Esophagus (tissue), 2 donors: Measurements from ENCODE around the gene ZNRD2. TPM values are rescaled to one million over a fixed set of nuclear protein-coding genes. Genes with fewer than 3 reads are reported as not detected.

ENCODE experiments used
- H3K27ac ChIP-seq, 2 donors: one replicate each; pipeline ENCODE4 v1.5.1; 2013; ENCODE audit warnings: low read depth in 2 of 2, mild to moderate bottlenecking in 2 of 2, inconsistent platforms in 1 of 2, low read length in 1 of 2, moderate library complexity in 1 of 2
- H3K27me3 ChIP-seq, 2 donors: one replicate each; pipeline ENCODE4 v1.6.1; 2013; ENCODE audit warnings: low read length in 2 of 2, control low read depth in 1 of 2, mild to moderate bottlenecking in 1 of 2; ENCODE audit not compliant: insufficient read depth in 2 of 2, control insufficient read depth in 1 of 2
- H3K36me3 ChIP-seq, 2 donors: one replicate each; pipeline ENCODE4 v1.6.1; 2013; ENCODE audit warnings: low read length in 1 of 2; ENCODE audit not compliant: control insufficient read depth in 2 of 2, insufficient read depth in 2 of 2
- H3K4me1 ChIP-seq, 2 donors: one replicate each; pipeline ENCODE4 v1.6.1; 2013; ENCODE audit warnings: low read length in 1 of 2; ENCODE audit not compliant: control insufficient read depth in 2 of 2, insufficient read depth in 2 of 2
- H3K4me3 ChIP-seq, 2 donors: one replicate each; pipeline ENCODE4 v1.5.1; 2013; ENCODE audit warnings: low read length in 2 of 2, mild to moderate bottlenecking in 2 of 2, low read depth in 1 of 2, moderate library complexity in 1 of 2
- H3K9me3 ChIP-seq, 2 donors: one replicate each; pipeline ENCODE4 v1.6.1; 2013; ENCODE audit warnings: mild to moderate bottlenecking in 2 of 2, low read depth in 1 of 2, low read length in 1 of 2, moderate library complexity in 1 of 2; ENCODE audit not compliant: control insufficient read depth in 2 of 2, insufficient read depth in 1 of 2
- WGBS, 2 donors: extraction: QIAGEN DNeasy Blood & Tissue Kit; methylation state at CpG; one replicate each; pipeline ENCODE4 v1.1.7; 2013; 5-methylcytosine and 5-hydroxymethylcytosine counted together
- polyA plus RNA-seq, 2 donors: library from polyadenylated mRNA; stranded (reverse); fragments of 200-250 nt; gene quantifications; one replicate each; pipeline ENCODE4 v1.2.3, GENCODE V29; 2013
- donor health status: healthy with polysubstance abuse.
- donor health status: Bipolar disorder and iron deficiency.

The ZNRD2 gene
- polyA plus RNA-seq, 2 donors = 38.9 to 52.1 TPM

DNA sequence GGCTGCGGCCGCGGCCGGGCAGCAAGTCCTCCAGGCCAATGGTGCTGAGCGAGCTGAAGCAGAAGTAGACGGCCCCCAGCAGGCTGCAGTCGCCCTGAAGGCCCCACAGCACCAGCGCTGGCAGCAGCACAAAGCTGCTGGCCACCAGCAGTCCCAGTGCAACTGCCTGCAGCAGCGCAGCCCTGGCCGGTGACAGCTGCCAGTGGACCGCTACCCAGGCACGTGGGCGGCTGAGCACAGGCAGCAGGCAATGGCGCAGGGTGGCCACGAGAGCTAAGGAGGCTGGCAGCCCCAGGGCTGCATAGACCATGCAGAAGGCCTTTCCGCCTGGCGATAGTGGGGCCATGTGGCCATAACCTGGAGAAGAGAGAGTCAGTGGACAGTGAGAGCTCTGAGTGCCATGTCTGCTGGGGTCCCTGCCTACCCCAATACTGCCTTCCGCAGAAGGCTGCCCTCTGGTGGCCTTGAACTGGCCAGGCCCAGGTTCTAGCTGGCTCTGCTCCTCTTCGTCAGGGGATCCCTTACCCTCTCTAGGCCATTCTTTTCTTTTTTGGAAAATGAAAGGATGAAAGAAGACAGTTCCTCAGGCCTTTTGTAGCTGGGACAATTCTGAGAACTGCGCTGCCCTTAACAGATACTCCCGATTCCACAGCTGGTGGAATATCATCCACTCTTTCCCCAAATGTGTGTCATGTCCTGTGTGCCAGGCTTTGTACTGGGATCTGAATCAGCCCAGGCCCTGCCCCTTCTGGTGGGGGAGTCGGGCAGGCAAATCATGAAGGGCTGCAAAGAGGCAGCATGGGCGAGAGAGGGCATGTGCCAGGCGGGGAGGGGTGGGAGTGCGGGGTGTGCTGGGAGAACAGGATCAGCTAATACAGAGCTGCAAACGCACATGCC is 23.5 kb downstream of the ZNRD2 start:
- Histone ChIP-seq H3K9me3 (no peaks in the 10 kb centered on the region), H3K4me3 (no peak overlapping the region), H3K27ac (peak overlapping the region; percentile 16 to 79), H3K27me3 (no peaks in the 10 kb centered on the region), H3K36me3 (peaks cover 12 to 33% of the 10 kb centered on the region in 2 donors), H3K4me1 (peaks cover 10 to 32% of the 10 kb centered on the region in 2 donors)
- WGBS, 2 donors = 60 to 73% methylated on average over 26 of the region's 26 CpGs

DNA sequence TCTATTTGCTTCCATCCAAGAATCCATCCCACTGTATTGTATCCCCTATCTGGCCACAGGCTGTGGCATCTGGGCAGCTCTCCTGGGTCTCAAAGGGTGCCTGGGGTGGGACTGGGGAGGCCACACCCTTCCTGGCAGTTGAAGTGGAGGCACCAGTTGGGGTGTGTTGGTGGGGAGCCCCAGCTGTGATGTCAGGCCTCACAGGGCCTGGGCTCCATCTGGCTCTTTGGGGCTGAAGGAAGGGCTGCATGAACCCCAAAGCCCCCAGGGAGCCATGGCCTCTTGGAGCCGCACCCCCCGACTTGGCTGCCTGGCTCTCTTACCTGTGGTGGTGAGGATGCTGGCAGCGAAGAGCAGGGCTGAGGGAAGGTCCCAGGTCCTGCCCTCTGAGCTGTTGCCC is 24.9 kb downstream of the ZNRD2 start:
- Histone ChIP-seq H3K9me3 (no peaks in the 10 kb centered on the region), H3K27ac (peak overlapping the region in 1 of 2 donors; percentile 81), H3K4me3 (peak overlapping the region in 1 of 2 donors; percentile 10), H3K36me3 (peaks cover 13 to 36% of the 10 kb centered on the region in 2 donors), H3K27me3 (no peaks in the 10 kb centered on the region), H3K4me1 (peaks cover 10 to 32% of the 10 kb centered on the region in 2 donors)
- WGBS, 2 donors = 48 to 49% methylated on average over 3 of the region's 3 CpGs

DNA sequence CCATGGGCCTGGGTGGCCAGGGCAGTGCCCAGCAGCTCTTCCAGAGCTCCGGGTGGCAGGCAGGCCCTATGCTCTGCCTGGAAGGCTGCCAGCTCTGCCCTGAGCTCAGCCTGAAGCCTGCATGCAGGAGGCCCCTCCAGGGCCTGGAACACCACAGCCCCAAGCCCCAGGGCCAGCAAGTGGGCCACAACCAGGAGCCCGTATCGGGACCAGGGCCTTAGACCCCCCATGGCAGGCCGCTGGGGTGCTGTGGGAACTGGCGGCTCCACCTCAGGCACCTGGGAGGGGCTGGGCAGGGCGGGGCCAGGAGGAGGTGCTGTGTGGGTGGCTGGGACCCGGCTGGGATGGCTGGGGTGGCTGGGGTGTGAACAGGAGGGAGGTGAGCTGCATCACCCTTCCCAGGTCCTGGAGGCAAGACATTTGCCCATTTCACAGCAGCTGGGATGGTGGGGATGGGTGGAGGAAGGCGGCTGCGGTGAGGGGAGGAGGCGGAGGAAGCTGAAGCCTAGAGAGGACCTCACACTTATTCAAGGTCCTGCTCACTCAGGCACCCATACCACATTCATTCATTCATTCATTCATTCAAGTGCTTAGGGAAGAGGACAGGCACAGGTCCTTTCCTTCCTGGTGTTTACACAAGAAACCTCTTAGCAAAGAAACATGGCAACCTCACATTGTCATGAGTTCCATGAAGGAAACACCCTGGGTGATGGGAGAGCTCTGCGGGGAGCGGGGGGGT is 25.4 kb downstream of the ZNRD2 start, which contains the start of gene KCNK7:
KCNK7 (minus strand) TSS at position 258 of the 739 bp plus-strand sequence; CDS start at position 230, 28 bp downstream.
- H3K9me3 ChIP-seq = no peaks in the 10 kb centered on the region
- peaks cover 10 to 32% of the 10 kb centered on the region in 2 donors for H3K4me1 ChIP-seq
- H3K36me3 ChIP-seq = peaks cover 13 to 33% of the 10 kb centered on the region in 2 donors
- peak within 1 kb of the TSS in 1 of 2 donors; percentile 10 for H3K4me3 ChIP-seq
- H3K27ac ChIP-seq = peak within 1 kb of the TSS in 1 of 2 donors; percentile 81
- no peaks in the 10 kb centered on the region for H3K27me3 ChIP-seq
- WGBS, 2 donors = 52 to 54% methylated on average over 12 of the region's 12 CpGs

DNA sequence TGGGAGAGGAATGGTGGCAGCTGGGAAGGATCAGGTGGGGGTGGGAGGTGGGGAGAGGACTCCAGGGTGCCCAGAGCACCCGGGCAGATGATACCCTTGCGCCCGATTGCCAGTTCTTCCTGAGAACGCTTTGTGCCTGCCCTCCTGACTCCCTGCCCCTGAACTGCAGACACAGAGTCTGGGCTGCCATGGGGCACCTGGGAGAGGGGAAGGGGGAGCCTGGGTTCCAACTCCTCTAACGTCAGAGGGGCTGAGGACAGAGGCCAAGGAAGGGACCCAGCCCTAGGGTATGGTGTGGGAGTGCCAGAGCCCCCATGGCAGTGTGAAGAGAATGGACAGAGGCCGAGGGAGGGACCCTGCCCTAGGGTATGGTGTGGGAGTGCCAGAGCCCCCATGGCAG is 26.2 kb downstream of the ZNRD2 start:
- Histone ChIP-seq H3K36me3 (peaks cover 13 to 33% of the 10 kb centered on the region in 2 donors), H3K27ac (no peak overlapping the region), H3K4me3 (no peak overlapping the region), H3K9me3 (no peaks in the 10 kb centered on the region), H3K4me1 (peaks cover 10 to 32% of the 10 kb centered on the region in 2 donors), H3K27me3 (no peaks in the 10 kb centered on the region)
- 75 to 78% methylated on average over 6 of the region's 6 CpGs for WGBS, 2 donors

DNA sequence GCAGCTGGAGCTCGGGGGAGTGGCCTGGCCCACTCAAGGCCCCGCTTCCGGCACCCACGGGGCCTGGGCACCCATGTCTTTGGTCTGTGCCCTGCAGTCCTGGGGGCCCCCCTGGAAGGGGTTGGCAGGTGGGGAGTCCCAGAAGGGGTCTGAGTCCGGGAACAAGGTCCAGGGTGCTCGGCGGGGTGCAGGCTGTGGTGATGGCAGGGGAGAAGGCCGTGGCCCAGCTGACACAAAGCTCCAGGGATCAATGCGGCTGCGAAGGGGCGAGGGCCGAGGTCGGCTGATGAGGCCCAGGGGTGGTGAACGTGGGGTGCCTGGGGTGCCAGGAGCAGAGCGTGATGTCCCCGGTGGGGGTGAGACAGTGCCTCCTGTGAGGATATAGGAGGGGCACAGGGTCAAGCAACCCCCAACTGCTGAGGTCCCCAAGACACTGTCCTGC is 28.0 kb downstream of the ZNRD2 start:
- 88 to 89% methylated on average over 16 of the region's 16 CpGs for WGBS, 2 donors
- Histone ChIP-seq H3K4me3 (no peak overlapping the region), H3K27me3 (no peaks in the 10 kb centered on the region), H3K36me3 (peaks cover 13 to 23% of the 10 kb centered on the region in 2 donors), H3K4me1 (peaks cover 10 to 19% of the 10 kb centered on the region in 2 donors), H3K9me3 (no peaks in the 10 kb centered on the region), H3K27ac (no peak overlapping the region)

DNA sequence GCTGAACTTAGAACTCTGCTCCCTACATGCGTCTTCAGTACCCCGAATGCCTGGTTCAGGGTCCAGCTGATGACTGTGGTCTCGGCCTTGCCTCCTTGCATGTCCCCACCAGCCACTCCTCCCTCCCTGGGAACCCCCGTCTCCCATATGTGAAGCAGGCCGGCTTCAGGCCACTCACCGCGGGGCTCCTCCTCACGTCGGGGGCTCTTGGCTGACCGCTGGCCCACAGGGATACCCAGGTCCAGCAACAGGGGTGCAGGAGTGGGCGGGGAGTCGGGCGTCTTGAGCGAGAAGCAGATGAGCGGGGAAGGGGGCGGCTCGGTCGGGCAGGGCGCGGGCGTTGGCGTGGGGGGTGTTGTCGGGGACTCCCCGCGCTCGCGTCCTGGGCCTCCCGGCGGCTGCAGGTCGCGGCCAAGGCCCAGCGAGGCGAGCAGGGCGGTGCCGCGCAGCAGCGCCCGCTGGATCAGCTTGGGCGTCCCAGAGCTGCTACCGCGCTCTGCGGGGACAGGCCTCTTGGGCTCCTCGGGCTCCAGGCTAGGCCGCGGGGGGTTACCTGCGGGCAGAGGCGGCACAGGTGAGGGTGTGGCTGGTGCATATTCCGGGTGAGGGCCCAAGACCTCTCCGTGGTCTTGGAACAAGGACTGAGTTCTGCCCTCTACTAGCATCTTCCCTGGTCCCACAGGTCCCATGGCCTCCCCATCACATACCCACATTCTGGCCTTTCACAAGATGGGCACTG is 29.1 kb downstream of the ZNRD2 start:
- WGBS, 2 donors = 82 to 88% methylated on average over 48 to 49 of the region's 49 CpGs
- Histone ChIP-seq H3K36me3 (peaks cover 13 to 26% of the 10 kb centered on the region in 2 donors), H3K27ac (no peak overlapping the region)

DNA sequence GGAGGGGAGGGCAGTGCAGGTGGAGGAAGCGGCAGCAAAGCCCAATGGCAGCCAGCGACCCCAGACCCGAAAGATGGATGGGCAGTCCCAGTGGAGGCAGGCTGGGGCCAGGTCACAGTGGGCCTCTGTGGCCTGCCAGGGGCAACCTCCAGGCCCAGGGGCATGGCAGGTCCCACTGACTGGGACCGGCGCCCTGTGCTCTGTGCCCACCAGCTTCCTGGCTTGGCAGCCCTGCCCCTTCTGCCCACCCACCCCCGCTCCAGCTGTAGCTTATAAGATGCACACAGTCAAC is 29.6 kb downstream of the ZNRD2 start:
- 93 to 98% methylated on average over 6 of the region's 6 CpGs for WGBS, 2 donors
- H3K4me1 ChIP-seq = peaks cover 7 to 8% of the 10 kb centered on the region in 2 donors
- H3K36me3 ChIP-seq = peaks cover 17 to 31% of the 10 kb centered on the region in 2 donors
- H3K27me3 ChIP-seq = no peaks in the 10 kb centered on the region
- no peak overlapping the region for H3K27ac ChIP-seq
- H3K9me3 ChIP-seq = no peaks in the 10 kb centered on the region
- no peak overlapping the region for H3K4me3 ChIP-seq

More for the DNA sequence above, 29.1 kb downstream of the ZNRD2 start:
- no peaks in the 10 kb centered on the region for H3K9me3 ChIP-seq
- no peaks in the 10 kb centered on the region for H3K27me3 ChIP-seq
- no peak overlapping the region for H3K4me3 ChIP-seq
- peaks cover 7 to 10% of the 10 kb centered on the region in 2 donors for H3K4me1 ChIP-seq

DNA sequence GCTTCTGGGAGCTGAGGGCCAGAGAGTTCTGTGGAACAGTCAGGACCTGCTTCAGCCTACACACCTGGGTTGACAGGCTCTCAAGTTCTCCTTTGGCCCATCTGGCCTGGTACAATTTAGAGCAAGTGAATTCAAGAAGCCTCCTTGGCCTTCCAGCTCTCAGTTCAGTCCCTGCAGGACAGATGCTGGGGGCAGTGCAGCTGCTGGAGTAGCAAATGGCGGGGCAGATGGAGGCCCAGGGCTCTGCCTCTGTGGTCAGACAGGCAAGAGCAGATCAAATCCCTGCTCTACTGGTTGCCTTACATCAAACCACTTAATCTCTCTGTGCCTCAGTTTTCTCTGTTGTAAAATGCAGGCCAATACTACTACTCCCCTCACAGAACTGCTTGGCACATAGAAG is 34.0 kb downstream of the ZNRD2 start:
- Histone ChIP-seq H3K4me1 (peaks cover 7 to 10% of the 10 kb centered on the region in 2 donors), H3K36me3 (peaks cover 7 to 32% of the 10 kb centered on the region in 2 donors), H3K4me3 (no peak overlapping the region), H3K9me3 (no peaks in the 10 kb centered on the region), H3K27ac (no peak overlapping the region), H3K27me3 (no peaks in the 10 kb centered on the region)
- 94 to 95% methylated on average over 1 of the region's 1 CpG for WGBS, 2 donors
